HG02623 (cell line): ENCODE measurements around the gene ZNF892.
"Not testable (repeated sequence)": the region's sequence is repeated elsewhere in the genome, so short reads cannot be mapped to it uniquely, and the experiment has no call there.

ENCODE experiments used
- ATAC-seq: cut with Tn5 transposase; IDR thresholded peaks from one replicate; pipeline ENCODE4 v1.9.1; 2021; ENCODE audit warnings: moderate library complexity; ENCODE audit not compliant: unreplicated experiment

ZNF892 gene

DNA sequence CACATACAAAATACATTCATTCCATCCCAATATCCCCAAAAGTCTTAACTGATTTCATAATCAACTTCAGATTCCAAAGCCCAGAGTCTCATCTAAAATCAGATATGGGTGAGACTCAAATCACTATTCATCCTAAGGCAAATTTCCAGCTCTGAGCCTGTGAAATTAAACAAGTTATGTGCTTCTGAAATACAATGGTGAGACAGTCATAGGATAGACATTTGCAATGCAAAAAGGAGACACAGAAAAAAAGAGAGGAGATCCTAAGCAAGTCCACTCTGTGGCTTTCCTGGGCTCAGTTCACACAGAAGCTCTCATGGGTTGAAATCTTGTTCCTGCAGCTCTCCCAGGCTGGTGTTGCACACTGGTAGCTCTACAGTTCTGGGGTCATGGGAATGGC is 18.3 kb downstream of the ZNF892 start:
- ATAC-seq = no peak

- ATAC-seq = no peak
These were observed 24.4 kb downstream of the ZNF892 start for GRCh38 chr2:95231723-95232122.

GRCh38 chr2:95232232-95232631 is 24.9 kb downstream of the ZNF892 start:
- no peak for ATAC-seq

DNA sequence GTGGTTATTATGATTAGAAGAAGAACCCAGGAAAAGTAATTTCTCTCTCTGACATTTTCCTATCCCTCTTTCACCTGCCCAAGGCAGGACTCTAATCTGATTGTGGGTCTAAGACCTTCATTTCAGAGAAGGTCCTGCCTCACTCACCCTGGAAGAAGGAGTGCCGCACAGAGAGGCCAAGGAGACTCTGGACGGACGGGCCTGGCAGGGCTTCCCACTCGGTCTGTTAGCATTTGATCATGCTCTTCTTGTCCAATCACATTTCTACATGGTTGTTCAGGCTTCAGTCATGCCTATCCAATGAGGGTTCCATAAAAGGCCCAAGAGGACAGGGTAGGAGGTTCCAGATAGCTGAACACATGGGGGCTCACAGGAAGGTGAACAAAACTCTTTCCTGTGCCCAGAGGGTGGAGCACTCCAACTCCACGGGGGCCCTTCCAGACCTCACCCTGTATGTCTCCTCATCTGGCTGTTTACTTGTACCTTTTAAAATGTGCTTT is 27.0 kb downstream of the ZNF892 start:
- ATAC-seq = no peak

- no peak for ATAC-seq
These were observed 27.5 kb downstream of the ZNF892 start for GRCh38 chr2:95234816-95235215.

DNA sequence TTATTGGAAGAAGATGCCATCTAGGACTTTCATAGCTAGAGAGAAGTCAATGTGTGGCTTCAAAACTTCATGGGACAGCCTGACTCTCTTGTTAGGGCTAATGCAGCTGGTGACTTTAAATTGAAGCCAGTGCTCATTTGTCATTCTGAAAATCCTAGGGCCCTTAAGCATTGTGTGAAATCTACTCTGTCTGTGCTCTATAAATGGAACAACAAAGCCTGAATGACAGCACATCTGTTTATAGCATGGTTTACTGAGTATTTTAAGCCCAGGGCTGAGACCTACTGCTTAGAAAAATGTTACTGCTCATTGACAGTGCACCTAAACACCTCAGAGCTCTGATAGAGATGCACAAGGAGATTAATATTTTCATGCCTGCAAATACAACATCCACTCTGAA is 30.8 kb downstream of the ZNF892 start:
- no peak for ATAC-seq

GRCh38 chr2:95240091-95240490 is 32.8 kb downstream of the ZNF892 start:
- no peak for ATAC-seq

GRCh38 chr2:95240556-95240955 is 33.2 kb downstream of the ZNF892 start:
- ATAC-seq = no peak

DNA sequence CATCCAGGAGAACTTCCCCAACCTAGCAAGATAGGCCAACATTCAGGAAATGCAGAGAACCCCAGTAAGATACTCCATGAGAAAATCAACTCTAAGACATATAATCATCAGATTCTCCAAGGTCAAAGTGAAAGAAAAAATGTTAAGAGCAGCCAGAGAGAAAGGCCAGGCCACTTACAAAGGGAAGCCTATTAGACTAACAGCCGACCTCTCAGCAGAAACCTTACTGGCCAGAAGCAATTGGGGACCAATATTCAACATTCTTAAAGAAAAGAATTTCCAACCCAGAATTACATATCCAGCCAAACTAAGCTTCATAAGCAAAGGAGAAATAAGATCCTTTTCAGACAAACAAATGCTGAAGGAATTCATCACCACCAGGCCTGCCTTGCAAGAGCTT is 34.8 kb downstream of the ZNF892 start:
- ATAC-seq = not testable (repeated sequence)
